PFSK-1 (cell line): ENCODE data around the gene HPCAL1.

Source experiments
- FOXP2 ChIP-seq: optimal IDR thresholded peaks from 2 replicates; pipeline ENCODE3; 2011; ENCODE audit warnings: borderline replicate concordance, control low read depth, inconsistent platforms; ENCODE audit not compliant: insufficient read depth; ENCODE audit errors: extremely low read length, extremely low read depth
- POLR2AphosphoS5 ChIP-seq: IDR thresholded peaks from 2 replicates; pipeline ENCODE4 v1.6.1; 2012; ENCODE audit warnings: low read depth, mild to moderate bottlenecking, control low read depth, low read length, moderate library complexity
- SIN3A ChIP-seq: IDR thresholded peaks from 2 replicates; pipeline ENCODE4 v1.6.1; 2012; ENCODE audit warnings: mild to moderate bottlenecking, low read length, moderate library complexity, borderline replicate concordance; ENCODE audit not compliant: insufficient read depth
- TAF1 ChIP-seq: IDR thresholded peaks from 2 replicates; pipeline ENCODE4 v1.6.1; 2012; ENCODE audit warnings: low read length, control low read depth, borderline replicate concordance; ENCODE audit not compliant: insufficient read depth
- TF ChIP-seq, protein P1 (sequence below), 2 experiments: IDR thresholded peaks; 2 replicates each; pipeline versions ENCODE4 v1.6.1 to v1.8.0; 2011 to 2012; ENCODE audit warnings: low read depth in 2 of 2, low read length in 2 of 2, control low read depth in 1 of 2, inconsistent platforms in 1 of 2, mild to moderate bottlenecking in 1 of 2, moderate library complexity in 1 of 2; ENCODE audit not compliant: insufficient read depth in 1 of 2

HPCAL1 gene

DNA sequence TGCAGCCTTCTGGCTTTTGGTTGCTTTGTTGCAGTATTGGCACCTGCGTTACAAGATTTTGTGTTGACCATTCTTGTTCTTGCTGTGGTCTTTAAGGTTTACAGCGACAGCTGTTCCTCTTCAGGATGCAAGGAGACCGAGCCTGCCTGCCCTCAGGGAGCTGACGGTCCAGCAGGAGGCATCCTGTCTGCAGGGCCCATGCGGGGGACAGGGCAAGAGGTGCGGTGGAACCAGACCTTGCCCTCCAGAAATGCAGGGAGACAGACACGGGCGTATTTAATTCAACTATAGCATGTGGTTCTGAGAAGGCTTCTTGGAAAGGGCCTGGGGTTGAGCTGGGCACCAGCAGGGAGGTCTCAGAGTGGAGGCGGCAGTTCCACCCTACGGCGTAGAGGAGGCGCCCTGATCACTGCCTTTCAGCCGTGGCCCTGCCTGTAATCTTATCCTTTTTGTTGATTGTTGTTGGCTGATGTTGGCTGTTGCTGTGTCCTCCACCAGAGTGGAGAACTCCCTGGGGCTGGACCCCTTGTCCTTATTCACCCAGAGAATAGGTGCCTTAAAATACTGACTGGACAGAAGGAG, 71.7 kb downstream of the HPCAL1 start:
- TF ChIP-seq TAF1 (no peak), POLR2AphosphoS5 (no peak), FOXP2 (no peak), SIN3A (no peak)
- TF ChIP-seq, protein P1, sequence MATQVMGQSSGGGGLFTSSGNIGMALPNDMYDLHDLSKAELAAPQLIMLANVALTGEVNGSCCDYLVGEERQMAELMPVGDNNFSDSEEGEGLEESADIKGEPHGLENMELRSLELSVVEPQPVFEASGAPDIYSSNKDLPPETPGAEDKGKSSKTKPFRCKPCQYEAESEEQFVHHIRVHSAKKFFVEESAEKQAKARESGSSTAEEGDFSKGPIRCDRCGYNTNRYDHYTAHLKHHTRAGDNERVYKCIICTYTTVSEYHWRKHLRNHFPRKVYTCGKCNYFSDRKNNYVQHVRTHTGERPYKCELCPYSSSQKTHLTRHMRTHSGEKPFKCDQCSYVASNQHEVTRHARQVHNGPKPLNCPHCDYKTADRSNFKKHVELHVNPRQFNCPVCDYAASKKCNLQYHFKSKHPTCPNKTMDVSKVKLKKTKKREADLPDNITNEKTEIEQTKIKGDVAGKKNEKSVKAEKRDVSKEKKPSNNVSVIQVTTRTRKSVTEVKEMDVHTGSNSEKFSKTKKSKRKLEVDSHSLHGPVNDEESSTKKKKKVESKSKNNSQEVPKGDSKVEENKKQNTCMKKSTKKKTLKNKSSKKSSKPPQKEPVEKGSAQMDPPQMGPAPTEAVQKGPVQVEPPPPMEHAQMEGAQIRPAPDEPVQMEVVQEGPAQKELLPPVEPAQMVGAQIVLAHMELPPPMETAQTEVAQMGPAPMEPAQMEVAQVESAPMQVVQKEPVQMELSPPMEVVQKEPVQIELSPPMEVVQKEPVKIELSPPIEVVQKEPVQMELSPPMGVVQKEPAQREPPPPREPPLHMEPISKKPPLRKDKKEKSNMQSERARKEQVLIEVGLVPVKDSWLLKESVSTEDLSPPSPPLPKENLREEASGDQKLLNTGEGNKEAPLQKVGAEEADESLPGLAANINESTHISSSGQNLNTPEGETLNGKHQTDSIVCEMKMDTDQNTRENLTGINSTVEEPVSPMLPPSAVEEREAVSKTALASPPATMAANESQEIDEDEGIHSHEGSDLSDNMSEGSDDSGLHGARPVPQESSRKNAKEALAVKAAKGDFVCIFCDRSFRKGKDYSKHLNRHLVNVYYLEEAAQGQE (IDR thresholded peaks at IDR 0.05; ENCODE audit: insufficient read depth in 1 of 2, low read depth in 2 of 2, low read length in 2 of 2), result no peak

DNA sequence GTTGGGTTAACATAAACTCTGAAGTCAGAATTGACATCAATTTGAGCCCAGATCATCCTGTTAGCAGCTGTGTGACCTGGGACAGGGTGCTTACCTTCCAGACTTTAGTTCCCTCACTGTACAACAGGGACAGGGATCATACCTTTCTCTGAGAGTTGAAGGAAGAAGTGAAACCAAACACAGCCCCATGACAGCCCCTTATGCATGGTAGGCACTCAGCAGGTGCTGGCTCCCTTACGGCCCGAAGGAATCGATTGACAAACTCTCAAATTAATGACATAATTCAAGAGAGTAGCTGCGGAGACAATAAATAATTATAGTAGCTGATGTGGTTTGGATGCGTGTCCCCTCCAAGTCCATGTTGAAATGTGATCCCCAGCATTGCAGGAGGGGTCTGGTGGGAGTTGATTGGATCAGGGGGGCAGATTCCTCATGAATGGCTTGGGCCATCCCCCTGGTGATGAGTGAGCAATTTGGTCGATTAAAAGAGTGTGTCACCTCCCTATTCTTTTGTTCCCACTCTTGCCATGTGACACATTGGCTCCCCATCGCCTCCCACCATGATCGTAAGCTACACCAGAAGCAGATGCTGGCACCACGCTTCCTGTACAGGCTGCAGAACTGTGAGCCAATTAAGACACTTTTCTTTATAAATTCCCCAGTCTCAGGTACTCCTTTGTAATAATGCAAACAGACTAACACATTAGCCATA, 73.0 kb downstream of the HPCAL1 start:
- TF ChIP-seq SIN3A (no peak), FOXP2 (no peak), POLR2AphosphoS5 (no peak), TAF1 (no peak)
- TF ChIP-seq, protein P1 (IDR thresholded peaks at IDR 0.05; ENCODE audit: insufficient read depth in 1 of 2, low read depth in 2 of 2, low read length in 2 of 2), result no peak

DNA sequence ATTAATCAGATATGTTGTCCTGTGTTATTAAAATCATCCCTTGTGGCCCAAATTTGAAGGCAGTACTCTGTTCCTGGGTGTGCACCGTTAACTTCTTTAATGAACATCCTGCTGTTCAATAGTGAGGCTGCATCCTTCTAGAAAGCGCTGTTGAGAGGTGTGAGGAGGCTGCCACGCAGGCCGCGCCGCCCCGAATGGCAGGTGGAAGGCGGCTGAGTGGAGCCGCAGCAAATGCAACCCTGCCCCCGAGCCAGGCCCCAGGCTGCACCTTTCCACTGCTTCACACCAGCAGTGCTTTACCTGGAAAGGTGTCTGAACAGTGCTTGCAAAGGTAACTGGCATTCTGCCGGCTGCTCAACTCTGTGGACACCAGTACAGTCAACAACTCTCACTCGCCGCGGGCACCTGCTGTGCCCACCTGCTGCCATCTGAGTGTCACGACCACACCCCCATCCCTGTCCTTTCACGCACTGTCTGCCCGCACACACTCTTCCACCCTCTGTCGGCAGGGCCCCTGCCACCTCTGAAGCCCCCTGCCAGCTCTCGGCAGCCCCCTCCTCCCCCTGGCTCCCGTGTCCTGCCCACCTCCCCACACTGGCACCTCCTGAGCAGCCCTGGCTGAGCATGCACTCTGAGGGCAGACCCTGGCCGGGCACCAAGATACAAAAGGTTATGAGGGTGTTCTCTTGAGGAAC, 74.5 kb downstream of the HPCAL1 start:
- TF ChIP-seq TAF1 (no peak), SIN3A (no peak), POLR2AphosphoS5 (no peak), FOXP2 (no peak)
- TF ChIP-seq, protein P1 (IDR thresholded peaks at IDR 0.05; ENCODE audit: insufficient read depth in 1 of 2, low read depth in 2 of 2, low read length in 2 of 2), result no peak

DNA sequence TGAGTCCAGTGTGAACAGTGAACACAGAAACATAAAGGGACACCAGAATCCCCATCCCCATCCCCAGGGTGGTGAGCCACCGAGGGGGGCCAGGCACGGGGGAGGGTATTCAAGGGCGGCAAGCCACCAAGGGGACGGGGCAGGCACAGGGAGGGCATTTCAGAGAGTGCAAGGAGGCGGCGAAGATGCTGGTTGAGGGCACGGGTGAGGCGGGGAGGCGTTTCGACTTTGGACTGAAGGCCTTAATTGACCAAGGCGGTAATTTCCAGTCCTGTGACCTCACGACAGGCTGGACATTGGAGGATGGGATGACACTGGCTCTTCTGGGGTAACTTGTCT, 75.0 kb downstream of the HPCAL1 start:
- TF ChIP-seq, protein P1 (IDR thresholded peaks at IDR 0.05; ENCODE audit: insufficient read depth in 1 of 2, low read depth in 2 of 2, low read length in 2 of 2), result no peak
- TF ChIP-seq TAF1 (no peak), FOXP2 (no peak), POLR2AphosphoS5 (no peak), SIN3A (no peak)
